LNCaP clone FGC (cell line): ENCODE data around the gene MXD3.

Experiments
- DNase-seq: peaks from one replicate; pipeline ENCODE4 v3.0.0-alpha.2; 2011; ENCODE audit warnings: low read depth
- H3K4me3 ChIP-seq: 2 replicates; pipeline ENCODE4 v1.5.1; 2011; ENCODE audit warnings: mild to moderate bottlenecking, low read depth, low read length, control low read depth
- TF ChIP-seq, protein P1 (sequence below): IDR thresholded peaks from 2 replicates; pipeline ENCODE4 v1.5.1; 2012; ENCODE audit warnings: mild to moderate bottlenecking; ENCODE audit not compliant: control insufficient read depth, insufficient read depth; ENCODE audit errors: extremely low read depth

MXD3 gene

GRCh38 chr5:177336112-177336511 lies 24.4 kb upstream of the MXD3 start:
- no peak for DNase-seq
- no peak overlapping the region for H3K4me3 ChIP-seq
- TF ChIP-seq, protein P1, sequence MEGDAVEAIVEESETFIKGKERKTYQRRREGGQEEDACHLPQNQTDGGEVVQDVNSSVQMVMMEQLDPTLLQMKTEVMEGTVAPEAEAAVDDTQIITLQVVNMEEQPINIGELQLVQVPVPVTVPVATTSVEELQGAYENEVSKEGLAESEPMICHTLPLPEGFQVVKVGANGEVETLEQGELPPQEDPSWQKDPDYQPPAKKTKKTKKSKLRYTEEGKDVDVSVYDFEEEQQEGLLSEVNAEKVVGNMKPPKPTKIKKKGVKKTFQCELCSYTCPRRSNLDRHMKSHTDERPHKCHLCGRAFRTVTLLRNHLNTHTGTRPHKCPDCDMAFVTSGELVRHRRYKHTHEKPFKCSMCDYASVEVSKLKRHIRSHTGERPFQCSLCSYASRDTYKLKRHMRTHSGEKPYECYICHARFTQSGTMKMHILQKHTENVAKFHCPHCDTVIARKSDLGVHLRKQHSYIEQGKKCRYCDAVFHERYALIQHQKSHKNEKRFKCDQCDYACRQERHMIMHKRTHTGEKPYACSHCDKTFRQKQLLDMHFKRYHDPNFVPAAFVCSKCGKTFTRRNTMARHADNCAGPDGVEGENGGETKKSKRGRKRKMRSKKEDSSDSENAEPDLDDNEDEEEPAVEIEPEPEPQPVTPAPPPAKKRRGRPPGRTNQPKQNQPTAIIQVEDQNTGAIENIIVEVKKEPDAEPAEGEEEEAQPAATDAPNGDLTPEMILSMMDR, result peak; percentile 25

- DNase-seq, result no peak
- no peak overlapping the region for H3K4me3 ChIP-seq
- TF ChIP-seq, protein P1, result no peak
Measured at GRCh38 chr5:177335701-177336065, 24.0 kb upstream of the MXD3 start.

- DNase-seq, result no peak
- TF ChIP-seq, protein P1, result no peak
- no peak overlapping the region for H3K4me3 ChIP-seq
Measured at GRCh38 chr5:177334781-177335700, 23.3 kb upstream of the MXD3 start.

DNA sequence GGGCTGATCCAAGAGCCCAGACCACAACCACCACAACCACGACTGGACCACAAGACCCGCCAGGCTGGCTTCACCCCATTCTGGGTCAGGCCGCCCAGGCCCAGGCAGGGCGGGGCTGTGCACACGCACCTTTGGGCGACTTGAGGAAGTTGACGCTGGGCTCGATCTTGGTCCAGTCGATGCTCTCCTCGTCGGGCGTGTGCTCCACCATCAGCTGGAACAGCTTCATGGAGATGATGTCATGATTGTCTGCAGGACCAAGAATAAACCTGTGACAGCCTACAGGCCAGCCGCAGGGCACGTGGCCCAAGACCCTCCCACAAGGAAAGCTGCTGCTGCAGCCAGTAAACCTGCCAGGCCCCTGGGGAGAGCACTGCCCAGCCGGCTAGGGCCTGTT lies 22.5 kb upstream of the MXD3 start:
- TF ChIP-seq, protein P1, result no peak
- DNase-seq, result no peak
- H3K4me3 ChIP-seq, result no peak overlapping the region

DNA sequence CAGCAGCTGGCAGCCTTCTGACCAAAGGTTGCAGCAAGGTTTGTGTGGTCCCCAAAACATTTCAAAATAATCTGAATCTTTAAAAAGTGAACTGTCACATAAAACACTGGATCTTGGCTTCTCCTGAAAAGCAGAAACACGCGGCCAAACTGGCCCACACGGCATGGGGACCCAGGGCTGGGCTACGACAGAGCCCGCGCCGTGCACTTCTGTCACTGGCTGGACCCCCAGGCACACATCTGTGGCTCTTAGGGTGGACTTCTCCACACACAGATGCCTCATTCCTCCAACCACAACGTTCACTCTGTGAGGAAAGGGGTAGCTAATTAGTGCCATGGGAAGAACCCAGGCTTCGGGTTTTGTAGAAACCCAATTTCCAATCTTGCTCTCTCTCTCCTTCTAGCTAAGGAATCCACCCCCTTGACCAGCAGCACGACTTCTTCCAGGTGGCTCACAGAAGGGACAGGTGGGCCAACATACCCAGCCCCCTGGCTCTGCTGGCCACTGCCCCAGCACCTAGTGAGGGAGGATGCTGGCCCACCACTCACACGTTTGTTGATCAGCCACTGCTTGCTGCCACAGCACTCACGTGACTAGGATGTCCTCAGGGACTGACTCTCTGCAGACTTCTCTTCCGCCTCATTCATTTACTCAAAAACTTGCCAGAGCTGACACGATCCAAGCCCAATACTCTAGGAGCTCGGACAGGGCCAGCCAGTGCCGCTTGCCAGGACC lies 21.9 kb upstream of the MXD3 start:
- TF ChIP-seq, protein P1, result no peak
- H3K4me3 ChIP-seq, result no peak overlapping the region
- no peak for DNase-seq

GRCh38 chr5:177332896-177333260 lies 21.2 kb upstream of the MXD3 start:
- no peak overlapping the region for H3K4me3 ChIP-seq
- no peak for DNase-seq
- TF ChIP-seq, protein P1, result no peak
